PC-3 (cell line): Measurements from ENCODE around the gene HERC3.

ENCODE experiments used
- EZH2 ChIP-seq: fragments of 300-600 bp; sonication (generic); IDR thresholded peaks from one replicate; pipeline ENCODE4 v1.6.1; 2017; ENCODE audit warnings: antibody characterized with exemption, mild to moderate bottlenecking, low read length; ENCODE audit not compliant: unreplicated experiment
- EZH2phosphoT487 ChIP-seq: fragments of 300-600 bp; sonication (generic); IDR thresholded peaks from 2 replicates; pipeline ENCODE4 v1.6.1; 2018; ENCODE audit warnings: mild to moderate bottlenecking, antibody characterized with exemption, low read length, borderline replicate concordance
- TF ChIP-seq, protein P1 (sequence below): fragments of 300-600 bp; sonication (generic); conservative IDR thresholded peaks from 2 replicates; pipeline ENCODE4 v1.5.1; 2017; ENCODE audit warnings: antibody characterized with exemption, low read depth, mild to moderate bottlenecking, low read length

GRCh38 chr4:88690355-88690754 lies 98.1 kb downstream of the HERC3 start:
- TF ChIP-seq, protein P1, sequence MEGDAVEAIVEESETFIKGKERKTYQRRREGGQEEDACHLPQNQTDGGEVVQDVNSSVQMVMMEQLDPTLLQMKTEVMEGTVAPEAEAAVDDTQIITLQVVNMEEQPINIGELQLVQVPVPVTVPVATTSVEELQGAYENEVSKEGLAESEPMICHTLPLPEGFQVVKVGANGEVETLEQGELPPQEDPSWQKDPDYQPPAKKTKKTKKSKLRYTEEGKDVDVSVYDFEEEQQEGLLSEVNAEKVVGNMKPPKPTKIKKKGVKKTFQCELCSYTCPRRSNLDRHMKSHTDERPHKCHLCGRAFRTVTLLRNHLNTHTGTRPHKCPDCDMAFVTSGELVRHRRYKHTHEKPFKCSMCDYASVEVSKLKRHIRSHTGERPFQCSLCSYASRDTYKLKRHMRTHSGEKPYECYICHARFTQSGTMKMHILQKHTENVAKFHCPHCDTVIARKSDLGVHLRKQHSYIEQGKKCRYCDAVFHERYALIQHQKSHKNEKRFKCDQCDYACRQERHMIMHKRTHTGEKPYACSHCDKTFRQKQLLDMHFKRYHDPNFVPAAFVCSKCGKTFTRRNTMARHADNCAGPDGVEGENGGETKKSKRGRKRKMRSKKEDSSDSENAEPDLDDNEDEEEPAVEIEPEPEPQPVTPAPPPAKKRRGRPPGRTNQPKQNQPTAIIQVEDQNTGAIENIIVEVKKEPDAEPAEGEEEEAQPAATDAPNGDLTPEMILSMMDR, result no peak
- TF ChIP-seq EZH2, result no peak
- TF ChIP-seq EZH2phosphoT487, result no peak
